ENCODE results near the gene GRPEL1. TPM values are rescaled to one million over a fixed set of nuclear protein-coding genes. Genes with fewer than 3 reads are reported as not detected.

Gene GRPEL1
- total and polyA plus RNA-seq, 2 experiments from 2014 or later = 27.4 to 112 TPM

- no peak for ATAC-seq
- H3K36me3 Mint-ChIP-seq (ENCODE audit: low read depth) = peaks cover 54% of the 10 kb centered on the region
Measured at GRCh38 chr4:7059662-7060061, 8.2 kb downstream of the GRPEL1 start.

More at GRCh38 chr4:7059662-7060061, 8.2 kb downstream of the GRPEL1 start:
- Mint-ChIP-seq H3K4me3 (no peak overlapping the region), H3K27ac (no peak overlapping the region), H3K9me3 (no peaks in the 10 kb centered on the region), H3K4me1 (peaks cover 5% of the 10 kb centered on the region; the same call in 1 of the 3 replicates), H3K27me3 (ENCODE audit: insufficient read depth, low read depth, poor library complexity) (peaks cover 2% of the 10 kb centered on the region)
- H4K20me1 ChIP-seq (replicated peaks; ENCODE audit: insufficient read depth) = peaks cover 34% of the 10 kb centered on the region
- no peak overlapping the region for H3K27ac ChIP-seq (ENCODE audit: low read depth)
- H3K4me3 ChIP-seq = no peak overlapping the region
- H2AFZ ChIP-seq = no peak overlapping the region
- no peaks in the 10 kb centered on the region for H3K4me1 ChIP-seq (ENCODE audit: insufficient read depth)
- H3K36me3 ChIP-seq (ENCODE audit: insufficient read depth) = peaks cover 34% of the 10 kb centered on the region
- H3K9me2 ChIP-seq (ENCODE audit: insufficient read depth) = no peaks in the 10 kb centered on the region
- peaks cover 9% of the 10 kb centered on the region; the same call in 1 of the 2 replicates for H3F3A ChIP-seq (replicated peaks; ENCODE audit: low read depth)
- peaks cover 18% of the 10 kb centered on the region for H3K79me2 ChIP-seq (replicated peaks; ENCODE audit: insufficient read depth)
- no peak overlapping the region for H3K4me2 ChIP-seq
- TF ChIP-seq ETS1 (IDR thresholded peaks at IDR 0.05) (no peak), POLR2AphosphoS5 (IDR thresholded peaks at IDR 0.05; ENCODE audit: low read depth) (no peak), JUNB (IDR thresholded peaks at IDR 0.05; ENCODE audit: unreplicated experiment) (no peak), EZH2 (IDR thresholded peaks at IDR 0.05; ENCODE audit: low read depth, unreplicated experiment) (no peak), CREB1 (CRISPR knock-in tag; IDR thresholded peaks at IDR 0.05; ENCODE audit: low read depth) (no peak), ZNF462 (CRISPR knock-in tag; IDR thresholded peaks at IDR 0.05) (no peak), EZH2phosphoT487 (IDR thresholded peaks at IDR 0.05; ENCODE audit: unreplicated experiment) (no peak), ZNF114 (CRISPR knock-in tag; IDR thresholded peaks at IDR 0.05) (no peak), NANOG (IDR thresholded peaks at IDR 0.05; ENCODE audit: borderline replicate concordance) (no peak)
- TF ChIP-seq, protein P1, sequence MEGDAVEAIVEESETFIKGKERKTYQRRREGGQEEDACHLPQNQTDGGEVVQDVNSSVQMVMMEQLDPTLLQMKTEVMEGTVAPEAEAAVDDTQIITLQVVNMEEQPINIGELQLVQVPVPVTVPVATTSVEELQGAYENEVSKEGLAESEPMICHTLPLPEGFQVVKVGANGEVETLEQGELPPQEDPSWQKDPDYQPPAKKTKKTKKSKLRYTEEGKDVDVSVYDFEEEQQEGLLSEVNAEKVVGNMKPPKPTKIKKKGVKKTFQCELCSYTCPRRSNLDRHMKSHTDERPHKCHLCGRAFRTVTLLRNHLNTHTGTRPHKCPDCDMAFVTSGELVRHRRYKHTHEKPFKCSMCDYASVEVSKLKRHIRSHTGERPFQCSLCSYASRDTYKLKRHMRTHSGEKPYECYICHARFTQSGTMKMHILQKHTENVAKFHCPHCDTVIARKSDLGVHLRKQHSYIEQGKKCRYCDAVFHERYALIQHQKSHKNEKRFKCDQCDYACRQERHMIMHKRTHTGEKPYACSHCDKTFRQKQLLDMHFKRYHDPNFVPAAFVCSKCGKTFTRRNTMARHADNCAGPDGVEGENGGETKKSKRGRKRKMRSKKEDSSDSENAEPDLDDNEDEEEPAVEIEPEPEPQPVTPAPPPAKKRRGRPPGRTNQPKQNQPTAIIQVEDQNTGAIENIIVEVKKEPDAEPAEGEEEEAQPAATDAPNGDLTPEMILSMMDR (conservative IDR thresholded peaks at IDR 0.05; ENCODE audit: low read depth in 2 of 2) = no peak
- no peaks in the 10 kb centered on the region for H3K27me3 ChIP-seq (ENCODE audit: insufficient read depth)
- no peak for DNase-seq (ENCODE audit: low spot score)
